ENCODE measurements around the gene CAPN7.

The CAPN7 gene

GRCh38 chr3:15261274-15261673 lies 55.2 kb downstream of the CAPN7 start:
- H3K4me3 ChIP-seq (ENCODE audit: low read length) = no peak overlapping the region

GRCh38 chr3:15262021-15262420 lies 56.0 kb downstream of the CAPN7 start:
- no peak for DNase-seq (ENCODE audit: low read depth)
- H3K4me3 ChIP-seq (ENCODE audit: low read length) = no peak overlapping the region
- TF ChIP-seq CTCF (conservative IDR thresholded peaks at IDR 0.05; ENCODE audit: low read length) = no peak

More at GRCh38 chr3:15261274-15261673, 55.2 kb downstream of the CAPN7 start:
- no peak for DNase-seq (ENCODE audit: low read depth)
- TF ChIP-seq CTCF (conservative IDR thresholded peaks at IDR 0.05; ENCODE audit: low read length) = no peak

- DNase-seq (ENCODE audit: low read depth) = no peak
- no peak overlapping the region for H3K4me3 ChIP-seq (ENCODE audit: low read length)
- no peak for TF ChIP-seq CTCF (conservative IDR thresholded peaks at IDR 0.05; ENCODE audit: low read length)
Measured at GRCh38 chr3:15263120-15263519, 57.1 kb downstream of the CAPN7 start.

- no peak overlapping the region for H3K4me3 ChIP-seq (ENCODE audit: low read length)
- no peak for DNase-seq (ENCODE audit: low read depth)
- no peak for TF ChIP-seq CTCF (conservative IDR thresholded peaks at IDR 0.05; ENCODE audit: low read length)
Measured at GRCh38 chr3:15263926-15264325, 57.9 kb downstream of the CAPN7 start.

GRCh38 chr3:15264486-15264885 lies 58.4 kb downstream of the CAPN7 start:
- no peak for TF ChIP-seq CTCF (conservative IDR thresholded peaks at IDR 0.05; ENCODE audit: low read length)
- H3K4me3 ChIP-seq (ENCODE audit: low read length) = no peak overlapping the region

GRCh38 chr3:15265655-15266509 lies 59.8 kb downstream of the CAPN7 start:
- H3K4me3 ChIP-seq (ENCODE audit: low read length) = no peak overlapping the region
- DNase-seq (ENCODE audit: low read depth) = no peak
- no peak for TF ChIP-seq CTCF (conservative IDR thresholded peaks at IDR 0.05; ENCODE audit: low read length)

More at GRCh38 chr3:15264486-15264885, 58.4 kb downstream of the CAPN7 start:
- DNase-seq (ENCODE audit: low read depth) = peak; percentile 31

Measured in AG10803 (cell line).